K562 (cell line): ENCODE measurements around the gene CCDC92. TPM values are rescaled to one million over a fixed set of nuclear protein-coding genes. Genes with fewer than 3 reads are reported as not detected.

Source experiments
- ATAC-seq: fragments of 200-7000 bp; cut with Tn5 transposase; 3 replicates; pipeline ENCODE4 v1.9.1; 2020; ENCODE audit warnings: moderate library complexity
- BruUV-seq: library from RNA; stranded (reverse); fragments of 400-500 nt; replicated peaks from 2 replicates; lab custom pipeline; 2021; lab: Mats Ljungman, UMichigan
- CTCF ChIA-PET: fragments of 300-600 bp; formaldehyde crosslinking; extraction: SDS; loops from one replicate; lab custom pipeline; 2021; ENCODE audit warnings: low intra/inter-chr PET ratio; lab: Yijun Ruan, JAX
- POLR2A ChIA-PET: fragments of 300-600, 350-650 bp; sonication (Branson Sonifier 250); formaldehyde crosslinking; extraction: SDS; loops from one replicate; lab custom pipeline; 2021; ENCODE audit warnings: antibody characterized with exemption, inconsistent platforms; lab: Yijun Ruan, JAX
- DNase-seq, 4 experiments: peaks; one replicate each; pipeline versions ENCODE4 v3.0.0 to v3.0.0-alpha.2; 2011 to 2018; ENCODE audit warnings: low spot score in 3 of 4, mixed read lengths in 3 of 4; ENCODE audit errors: extremely low read depth in 1 of 4
- FAIRE-seq: peaks from 2 replicates; lab custom pipeline; 2011; peaks lifted over from hg19 to GRCh38; lab: Jason Lieb, UNC
- H2AFZ ChIP-seq: 2 replicates; pipeline ENCODE4 v1.6.0; 2011; ENCODE audit warnings: low read depth, low read length, control low read depth, inconsistent platforms
- H3K27ac ChIP-seq: fragments of 200-600 bp; 3 replicates; pipeline ENCODE4 v1.8.0; 2011; ENCODE audit warnings: low read depth, mild to moderate bottlenecking, control low read depth, inconsistent platforms, low read length, moderate library complexity, mixed read lengths; ENCODE audit errors: extremely low read depth
- H3K27me3 ChIP-seq, 2 experiments: fragments of 300-600 bp in 1 of 2; 2 replicates in 1 of 2; 3 replicates in 1 of 2; pipeline versions ENCODE4 v1.6.0 to v1.8.0; 2011; ENCODE audit warnings: inconsistent platforms in 2 of 2, low read length in 2 of 2, mild to moderate bottlenecking in 1 of 2, mixed read lengths in 1 of 2, moderate library complexity in 1 of 2; ENCODE audit not compliant: control insufficient read depth in 2 of 2, insufficient read depth in 2 of 2
- H3K36me3 ChIP-seq: fragments of 300-600 bp; 3 replicates; pipeline ENCODE4 v1.8.0; 2011; ENCODE audit warnings: mild to moderate bottlenecking, low read length, inconsistent platforms; ENCODE audit not compliant: control insufficient read depth, insufficient read depth
- H3K4me1 ChIP-seq, 2 experiments: fragments of 200-600 bp in 1 of 2; replicated peaks in 1 of 2; 2 replicates in 1 of 2; 3 replicates in 1 of 2; pipeline versions ENCODE4 v1.5.1 to v1.8.0; 2011; ENCODE audit warnings: inconsistent platforms in 2 of 2, low read length in 2 of 2, mild to moderate bottlenecking in 1 of 2, mixed read lengths in 1 of 2, moderate library complexity in 1 of 2; ENCODE audit not compliant: control insufficient read depth in 2 of 2, insufficient read depth in 2 of 2
- H3K4me2 ChIP-seq: 2 replicates; pipeline ENCODE4 v1.6.1; 2011; ENCODE audit warnings: low read length, control low read depth, inconsistent platforms, mixed read lengths; ENCODE audit not compliant: insufficient read depth
- H3K4me3 ChIP-seq: fragments of 200-600 bp; sonication (generic), shearing (Covaris generic); 2 replicates; pipeline ENCODE4 v1.5.1; 2016; ENCODE audit warnings: control low read depth, inconsistent platforms
- H3K79me2 ChIP-seq: fragments of 200-600 bp; 3 replicates; pipeline ENCODE4 v1.8.0; 2011; ENCODE audit warnings: low read length, inconsistent platforms; ENCODE audit not compliant: control insufficient read depth, insufficient read depth
- H3K9ac ChIP-seq, 2 experiments: 2 replicates each; pipeline versions ENCODE4 v1.6.0 to v1.6.1; 2011; ENCODE audit warnings: low read depth in 2 of 2, low read length in 2 of 2, control low read depth in 1 of 2, inconsistent platforms in 1 of 2, mild to moderate bottlenecking in 1 of 2, mixed read lengths in 1 of 2; ENCODE audit not compliant: insufficient read depth in 1 of 2
- H3K9me1 ChIP-seq: one replicate; pipeline ENCODE4 v1.6.0; 2011; ENCODE audit warnings: inconsistent platforms, mild to moderate bottlenecking, low read length, moderate library complexity; ENCODE audit not compliant: control insufficient read depth, insufficient read depth
- H3K9me3 ChIP-seq: replicated peaks from 2 replicates; pipeline ENCODE4 v1.5.1; 2011; ENCODE audit warnings: low read depth, low read length, inconsistent platforms; ENCODE audit not compliant: control insufficient read depth, insufficient read depth
- H4K20me1 ChIP-seq: replicated peaks from 2 replicates; pipeline ENCODE4 v1.6.1; 2011; ENCODE audit warnings: low read length, inconsistent platforms, mixed read lengths; ENCODE audit not compliant: control insufficient read depth, insufficient read depth
- CREBBP ChIP-seq: IDR thresholded peaks from one replicate; pipeline ENCODE4 v1.6.1; 2012; ENCODE audit warnings: low read depth, mild to moderate bottlenecking, control low read depth, inconsistent platforms, low read length
- CTCF ChIP-seq, 3 experiments: IDR thresholded peaks in 2 of 3; conservative IDR thresholded peaks in 1 of 3; 2 replicates each; pipeline ENCODE4 v1.5.1; 2011 to 2012; ENCODE audit warnings: low read length in 3 of 3, mild to moderate bottlenecking in 3 of 3, control low read depth in 2 of 3, improper control_type of control experiment in 1 of 3, inconsistent platforms in 1 of 3, low read depth in 1 of 3, mixed read lengths in 1 of 3, moderate library complexity in 1 of 3; ENCODE audit not compliant: insufficient read depth in 2 of 3
- ZNF263 ChIP-seq: sonication (generic); formaldehyde crosslinking; IDR thresholded peaks from 2 replicates; pipeline ENCODE4 v1.8.0; 2022; ENCODE audit warnings: mild to moderate bottlenecking, missing genetic modification reagents, borderline replicate concordance
- WGBS: fragments of 100-300 bp; shearing (Covaris generic); methylation state at CpG from one replicate; pipeline ENCODE4 v1.1.6; 2016; ENCODE audit warnings: low coverage, mixed read lengths; ENCODE audit not compliant: insufficient coverage; ENCODE audit errors: missing lambda C conversion rate; 5-methylcytosine and 5-hydroxymethylcytosine counted together
- in situ Hi-C: fragments of 300-500 bp; cut with MboI; formaldehyde crosslinking; loops from 4 replicates; pipeline ENCODE4 v1.15.0; 2018; ENCODE audit warnings: inconsistent platforms, mixed read lengths
- intact Hi-C: fragments of 100-400 bp; cut with micrococcal nuclease; formaldehyde crosslinking; loops from 2 replicates; pipeline ENCODE4 v1.14.2; 2022
- polyA plus RNA-seq, 8 experiments: library from polyadenylated mRNA; depleted of rRNA in 4 of 8; stranded (reverse) in 5 of 8; unstranded in 3 of 8; fragments of >200 nt; fragmentation: Nextera tagmentation in 2 of 8; fragmentation: Illumina TruSeq in 1 of 8; extraction: Ambion mirVana in 2 of 8; extraction: Trizol in 1 of 8; gene quantifications; 2 replicates each; pipeline versions ENCODE4 v1.2.1 to v1.2.3, GENCODE V29; 2011 to 2014; ENCODE audit warnings: inconsistent platforms in 1 of 8, missing spikeins in 1 of 8
- total RNA-seq, 7 experiments: library from RNA; depleted of rRNA in 6 of 7; stranded (reverse); fragments of >200 nt in 6 of 7; fragmentation: Illumina TruSeq in 2 of 7; extraction: Trizol in 2 of 7; gene quantifications; 2 replicates each; pipeline versions ENCODE4 v1.2.1 to v1.2.3, GENCODE V29; 2011 to 2021; ENCODE audit warnings: low replicate concordance in 1 of 7
- TF ChIP-seq, protein P1 (sequence below): sonication (generic); formaldehyde crosslinking; IDR thresholded peaks from 2 replicates; pipeline ENCODE4 v1.9.0; 2022; ENCODE audit warnings: mild to moderate bottlenecking, missing genetic modification reagents

Gene CCDC92
- total and polyA plus RNA-seq, 9 of the 15 experiments (the other 6 are each of a cell fraction or from before 2014, with no cell fraction given), result 0.27 to 5.9 (median 2.1) TPM

DNA sequence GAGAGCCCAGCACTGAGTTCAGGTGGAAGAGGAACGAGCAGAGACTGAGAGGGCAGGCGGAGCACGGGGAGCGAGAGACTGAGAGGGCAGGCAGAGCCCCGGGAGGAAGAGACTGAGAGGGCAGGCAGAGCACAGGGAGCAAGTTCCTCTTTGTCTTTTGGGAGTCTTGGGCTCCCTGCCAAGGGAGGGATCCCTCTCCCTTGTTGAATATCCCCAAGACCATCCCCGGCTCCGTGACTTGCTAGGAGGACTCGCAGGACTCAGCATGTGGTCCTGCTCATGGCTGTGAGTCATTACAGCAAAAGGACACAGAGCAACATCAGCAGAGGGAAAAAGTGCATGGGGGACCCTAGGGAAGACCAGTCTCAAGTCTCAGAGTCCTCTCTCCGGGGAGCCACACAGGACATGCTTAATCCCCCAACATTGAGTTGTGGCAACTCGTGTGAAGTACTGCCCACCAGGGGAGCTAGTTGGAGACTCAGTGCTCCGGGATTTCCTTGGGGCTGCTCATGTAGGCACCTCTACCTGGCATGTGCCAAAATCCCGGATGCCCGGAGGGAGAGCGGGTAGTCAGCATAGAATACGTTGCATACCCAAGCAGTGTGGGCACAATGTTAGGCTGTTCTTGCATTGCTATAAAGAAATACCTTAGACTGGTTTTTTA lies 81.0 kb downstream of the CCDC92 start:
- H3K4me2 ChIP-seq, result no peak overlapping the region
- H3K4me3 ChIP-seq, result no peak overlapping the region
- intact Hi-C loops (no loop called here), in situ Hi-C loops (no loop called here)
- no peaks in the 10 kb centered on the region for H3K9me1 ChIP-seq
- no TSS peak for BruUV-seq
- H3K9ac ChIP-seq, result no peak overlapping the region
- no peak for FAIRE-seq
- no peak overlapping the region for H3K27ac ChIP-seq
- TF ChIP-seq CREBBP, result no peak
- TF ChIP-seq, protein P1, sequence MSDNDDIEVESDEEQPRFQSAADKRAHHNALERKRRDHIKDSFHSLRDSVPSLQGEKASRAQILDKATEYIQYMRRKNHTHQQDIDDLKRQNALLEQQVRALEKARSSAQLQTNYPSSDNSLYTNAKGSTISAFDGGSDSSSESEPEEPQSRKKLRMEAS, result no peak
- TF ChIP-seq ZNF263 (CRISPR knock-in tag), result peak; percentile 75; the same call in 1 of the 2 replicates
- TF ChIP-seq CTCF (IDR thresholded peaks at IDR 0.05 in 2 of 3, conservative IDR thresholded peaks at IDR 0.05 in 1 of 3; ENCODE audit: insufficient read depth in 2 of 3, low read depth in 1 of 3, low read length in 3 of 3), result 0 out of 6 replicates have a peak, but pooled peaks of 1 of the 3 experiments have one; percentile 9
- POLR2A ChIA-PET, result interaction anchor here (0.6 to 1.1 kb wide), 3 partner anchors 17 to 125 kb away, joined by 3 to 4 read pairs (median 3); no protein-coding TSS in a partner anchor
- no peaks in the 10 kb centered on the region for H3K36me3 ChIP-seq
- DNase-seq, result no peak
- H3K4me1 ChIP-seq, result no peaks in the 10 kb centered on the region; a peak in 1 of 5 replicates
- 1% methylated on average over 14 of the region's 15 CpGs for WGBS
- no peaks in the 10 kb centered on the region for H3K79me2 ChIP-seq
- peaks cover 58 to 89% of the 10 kb centered on the region in 2 experiments for H3K27me3 ChIP-seq
- peak; percentile 36 for ATAC-seq
- peaks cover 3% of the 10 kb centered on the region for H4K20me1 ChIP-seq
- CTCF ChIA-PET, result no interaction called here
- no peak overlapping the region for H2AFZ ChIP-seq
- H3K9me3 ChIP-seq, result no peaks in the 10 kb centered on the region
